GM23248 (cell line): ENCODE results near the gene GGACT. TPM values are rescaled to one million over a fixed set of nuclear protein-coding genes. Genes with fewer than 3 reads are reported as not detected.
A peak's percentile ranks its signal among the peaks of the same experiment; 100 is the strongest.

Source experiments
- DNase-seq: peaks from one replicate; pipeline ENCODE4 v3.0.0-alpha.2; 2015
- H2AFZ ChIP-seq: fragments of 200-600 bp; sonication (generic); 2 replicates; pipeline ENCODE4 v1.6.1; 2016; ENCODE audit warnings: antibody characterized with exemption
- H3F3A ChIP-seq: fragments of 200-600 bp; sonication (generic); 2 replicates; pipeline ENCODE4 v1.6.1; 2016; ENCODE audit warnings: mild to moderate bottlenecking, antibody characterized with exemption, mixed run types; ENCODE audit not compliant: insufficient read depth
- H3K27ac ChIP-seq: fragments of 200-600 bp; sonication (generic); 2 replicates; pipeline ENCODE4 v1.5.1; 2016; ENCODE audit warnings: mild to moderate bottlenecking
- H3K27me3 ChIP-seq: fragments of 200-600 bp; sonication (generic); replicated peaks from 2 replicates; pipeline ENCODE4 v1.6.1; 2016; ENCODE audit warnings: mild to moderate bottlenecking; ENCODE audit not compliant: insufficient read depth
- H3K36me3 ChIP-seq: fragments of 200-600 bp; sonication (generic); 2 replicates; pipeline ENCODE4 v1.6.1; 2016; ENCODE audit warnings: low read depth, mild to moderate bottlenecking
- H3K4me1 ChIP-seq: fragments of 200-600 bp; sonication (generic); 2 replicates; pipeline ENCODE4 v1.6.1; 2016; ENCODE audit warnings: mild to moderate bottlenecking; ENCODE audit not compliant: insufficient read depth
- H3K4me2 ChIP-seq: fragments of 200-600 bp; sonication (generic); one replicate; pipeline ENCODE4 v1.6.1; 2016; ENCODE audit warnings: mild to moderate bottlenecking; ENCODE audit not compliant: unreplicated experiment
- H3K4me3 ChIP-seq: fragments of 200-600 bp; sonication (generic); 2 replicates; pipeline ENCODE4 v1.5.1; 2016; ENCODE audit warnings: mild to moderate bottlenecking
- H3K79me2 ChIP-seq: fragments of 200-600 bp; sonication (generic); 2 replicates; pipeline ENCODE4 v1.6.1; 2016; ENCODE audit warnings: mild to moderate bottlenecking; ENCODE audit not compliant: insufficient read depth
- H3K9ac ChIP-seq: fragments of 200-600 bp; sonication (generic); 2 replicates; pipeline ENCODE4 v1.6.1; 2016; ENCODE audit warnings: mild to moderate bottlenecking
- H3K9me2 ChIP-seq: fragments of 200-600 bp; sonication (generic); 2 replicates; pipeline ENCODE4 v1.6.1; 2016; ENCODE audit warnings: mixed run types, mild to moderate bottlenecking, moderate library complexity; ENCODE audit not compliant: insufficient read depth
- H3K9me3 ChIP-seq: fragments of 200-600 bp; sonication (generic); one replicate; pipeline ENCODE4 v1.6.1; 2017; ENCODE audit warnings: low read depth
- H4K20me1 ChIP-seq: fragments of 200-600 bp; sonication (generic); 2 replicates; pipeline ENCODE4 v1.6.0; 2016; ENCODE audit not compliant: insufficient read depth
- EZH2 ChIP-seq: fragments of 200-600 bp; sonication (generic); IDR thresholded peaks from 2 replicates; pipeline ENCODE4 v1.6.1; 2018; ENCODE audit warnings: antibody characterized with exemption, mild to moderate bottlenecking; ENCODE audit not compliant: insufficient read depth, poor library complexity, severe bottlenecking
- EZH2phosphoT487 ChIP-seq: fragments of 200-600 bp; sonication (generic); IDR thresholded peaks from 2 replicates; pipeline ENCODE4 v1.6.1; 2018; ENCODE audit warnings: antibody characterized with exemption, moderate library complexity, mild to moderate bottlenecking, low read depth; ENCODE audit not compliant: insufficient read depth
- WGBS, 2 experiments: methylation state at CpG; one replicate each; pipeline ENCODE4 v1.1.6; 2015 to 2017; ENCODE audit warnings: low lambda C conversion rate in 2 of 2, low coverage in 1 of 2; ENCODE audit errors: missing lambda C conversion rate in 2 of 2; 5-methylcytosine and 5-hydroxymethylcytosine counted together
- in situ Hi-C: fragments of 300-500 bp; cut with MboI; formaldehyde crosslinking; loops from 2 replicates; pipeline ENCODE4 v1.15.0; 2020
- polyA plus RNA-seq: library from polyadenylated mRNA; unstranded; fragments of >200 nt; fragmentation: Nextera tagmentation; extraction: Ambion mirVana; gene quantifications from 2 replicates; pipeline ENCODE4 v1.2.1, GENCODE V29; 2016
- total RNA-seq: library from RNA; depleted of rRNA; stranded (reverse); fragments of >200 nt; shearing (Covaris generic); gene quantifications from 2 replicates; pipeline ENCODE4 v1.2.3, GENCODE V29; 2014

Gene GGACT
- total and polyA plus RNA-seq, 2 experiments from 2014 or later = 1.6 to 5.7 TPM

- Histone ChIP-seq H4K20me1 (no peaks in the 10 kb centered on the region), H2AFZ (no peak overlapping the region), H3K4me3 (no peak overlapping the region), H3K9ac (no peak overlapping the region), H3K36me3 (no peaks in the 10 kb centered on the region), H3K9me3 (no peaks in the 10 kb centered on the region), H3K27me3 (no peaks in the 10 kb centered on the region), H3K27ac (no peak overlapping the region), H3K4me2 (no peak overlapping the region), H3K9me2 (no peaks in the 10 kb centered on the region), H3F3A (no peaks in the 10 kb centered on the region), H3K4me1 (no peaks in the 10 kb centered on the region), H3K79me2 (no peaks in the 10 kb centered on the region)
- in situ Hi-C loops = loop anchor here (10.0 to 25.0 kb wide), 2 partner anchors 280 to 862 kb away; no protein-coding TSS in a partner anchor
- WGBS, 2 experiments = 88 to 90% methylated on average over 9 of the region's 9 CpGs
- no peak for DNase-seq
- TF ChIP-seq EZH2phosphoT487 (no peak), EZH2 (no peak)
These were observed 71.5 kb downstream of the GGACT start for GRCh38 chr13:100517135-100517534.

GRCh38 chr13:100515410-100515800 lies 73.2 kb downstream of the GGACT start:
- Histone ChIP-seq H3K4me1 (no peaks in the 10 kb centered on the region), H3F3A (no peaks in the 10 kb centered on the region), H3K79me2 (no peaks in the 10 kb centered on the region), H3K4me2 (no peak overlapping the region), H3K27me3 (no peaks in the 10 kb centered on the region), H3K4me3 (no peak overlapping the region), H2AFZ (no peak overlapping the region), H3K27ac (no peak overlapping the region), H3K9ac (no peak overlapping the region), H4K20me1 (no peaks in the 10 kb centered on the region), H3K36me3 (no peaks in the 10 kb centered on the region), H3K9me2 (no peaks in the 10 kb centered on the region), H3K9me3 (no peaks in the 10 kb centered on the region)
- in situ Hi-C loops = loop anchor here (10.0 to 25.0 kb wide), 2 partner anchors 278 to 861 kb away; no protein-coding TSS in a partner anchor
- TF ChIP-seq EZH2phosphoT487 = no peak
- TF ChIP-seq EZH2 = no peak
- WGBS, 2 experiments = 79 to 85% methylated on average over 20 of the region's 20 CpGs
- no peak for DNase-seq

GRCh38 chr13:100514788-100515409 lies 73.7 kb downstream of the GGACT start:
- Histone ChIP-seq H3K9ac (no peak overlapping the region), H4K20me1 (no peaks in the 10 kb centered on the region), H3K27me3 (no peaks in the 10 kb centered on the region), H3K79me2 (no peaks in the 10 kb centered on the region), H3F3A (no peaks in the 10 kb centered on the region), H3K36me3 (no peaks in the 10 kb centered on the region), H3K4me1 (no peaks in the 10 kb centered on the region), H3K4me2 (no peak overlapping the region), H3K9me2 (no peaks in the 10 kb centered on the region), H3K27ac (no peak overlapping the region), H3K4me3 (no peak overlapping the region), H3K9me3 (no peaks in the 10 kb centered on the region), H2AFZ (peak overlapping the region; percentile 2; the same call in 1 of the 2 replicates)
- in situ Hi-C loops = loop anchor here (10.0 to 25.0 kb wide), 2 partner anchors 278 to 860 kb away; no protein-coding TSS in a partner anchor
- peak; percentile 86 for DNase-seq
- TF ChIP-seq EZH2phosphoT487 (no peak), EZH2 (no peak)
- WGBS, 2 experiments = 1 to 3% methylated on average over 5 of the region's 5 CpGs

- Histone ChIP-seq H3K27me3 (no peaks in the 10 kb centered on the region), H3K4me1 (no peaks in the 10 kb centered on the region), H3K9me2 (no peaks in the 10 kb centered on the region), H3K27ac (no peak overlapping the region), H4K20me1 (no peaks in the 10 kb centered on the region), H3F3A (no peaks in the 10 kb centered on the region), H3K4me2 (no peak overlapping the region), H3K9me3 (no peaks in the 10 kb centered on the region), H3K36me3 (no peaks in the 10 kb centered on the region), H3K79me2 (no peaks in the 10 kb centered on the region), H3K9ac (no peak overlapping the region), H3K4me3 (no peak overlapping the region), H2AFZ (0 out of 2 replicates have a peak overlapping the region, but pooled peaks have one; percentile 2)
- 49 to 60% methylated on average over 8 of the region's 8 CpGs for WGBS, 2 experiments
- DNase-seq = no peak
- in situ Hi-C loops = loop anchor here (10.0 to 25.0 kb wide), 2 partner anchors 277 to 859 kb away; no protein-coding TSS in a partner anchor
- TF ChIP-seq EZH2 (no peak), EZH2phosphoT487 (no peak)
These were observed 74.5 kb downstream of the GGACT start for GRCh38 chr13:100513987-100514670.
